Heart left ventricle (tissue), 16 donors: ENCODE measurements around the gene DNAJC8. TPM values are rescaled to one million over a fixed set of nuclear protein-coding genes. Genes with fewer than 3 reads are reported as not detected.

Experiments used
- ATAC-seq, 4 donors: fragments of 200-7000 bp; cut with Tn5 transposase; one replicate each; pipeline ENCODE4 v1.9.1; 2020 to 2022; ENCODE audit warnings: moderate library complexity in 4 of 4, mild to moderate bottlenecking in 3 of 4, moderate number of reproducible peaks in 1 of 4
- DNase-seq, 5 donors: peaks; one replicate each; pipeline ENCODE4 v3.0.0-alpha.2; 2020
- H3K27ac ChIP-seq, 12 donors: fragments of 200-600 bp; sonication (generic) in 4 of 12; one replicate each; pipeline versions ENCODE4 v1.5.0 to v1.8.0; 2016 to 2022; ENCODE audit warnings: mild to moderate bottlenecking in 2 of 12
- H3K27me3 ChIP-seq, 9 donors: fragments of 200-600 bp; sonication (generic) in 2 of 9; one replicate each; pipeline versions ENCODE4 v1.5.1 to v1.8.0; 2016 to 2022; ENCODE audit warnings: mild to moderate bottlenecking in 3 of 9
- H3K36me3 ChIP-seq, 9 donors: fragments of 200-600 bp; sonication (generic) in 2 of 9; one replicate each; pipeline versions ENCODE4 v1.5.0 to v1.8.0; 2018 to 2022; ENCODE audit warnings: mild to moderate bottlenecking in 2 of 9
- H3K4me1 ChIP-seq, 12 donors: fragments of 200-600 bp; sonication (generic) in 4 of 12; one replicate each; pipeline versions ENCODE4 v1.5.0 to v1.8.0; 2016 to 2022; ENCODE audit warnings: mild to moderate bottlenecking in 3 of 12
- H3K4me3 ChIP-seq, 12 donors: fragments of 200-600 bp; sonication (generic) in 4 of 12; one replicate each; pipeline versions ENCODE4 v1.5.0 to v1.8.0; 2017 to 2022; ENCODE audit warnings: mild to moderate bottlenecking in 9 of 12, moderate library complexity in 4 of 12
- H3K9me3 ChIP-seq, 12 donors: fragments of 200-600 bp; sonication (generic) in 4 of 12; one replicate each; pipeline versions ENCODE4 v1.5.0 to v1.8.0; 2016 to 2022; ENCODE audit warnings: mild to moderate bottlenecking in 1 of 12
- POLR2A ChIP-seq, 2 donors: fragments of 450-650 bp; IDR thresholded peaks; one replicate each; pipeline ENCODE4 v1.6.1; 2017; ENCODE audit warnings: antibody characterized with exemption in 2 of 2, mild to moderate bottlenecking in 2 of 2, moderate library complexity in 2 of 2
- WGBS, 4 donors: extraction: QIAGEN DNeasy Blood & Tissue Kit in 2 of 4; methylation state at CpG; one replicate each; pipeline versions ENCODE4 v1.1.5 to v1.1.7; 2013 to 2018; 5-methylcytosine and 5-hydroxymethylcytosine counted together
- intact Hi-C, 10 donors: fragments of 100-400 bp; cut with DNase I; formaldehyde crosslinking; loops; one replicate each; pipeline versions ENCODE4 v1.11.1 to v1.14.2; 2022
- polyA plus RNA-seq, 2 donors: library from polyadenylated mRNA; stranded (reverse); fragments of 200-250 nt; gene quantifications; one replicate each; pipeline ENCODE4 v1.2.3, GENCODE V29; 2013
- total RNA-seq, 9 donors: library from RNA; depleted of rRNA in 2 of 9; stranded (reverse); fragments of >200 nt in 2 of 9; fragmentation: NEBNext Ultra II Directional in 3 of 9; extraction: Animal tissue kit (Norgen Biotek cat#: 25700) in 3 of 9; gene quantifications; one replicate each; pipeline versions ENCODE4 v1.1.0 to v1.2.4, GENCODE V29; 2016 to 2023
- TF ChIP-seq, protein P1 (sequence below), 12 donors: fragments of 200-600 bp; sonication (generic) in 4 of 12; IDR thresholded peaks; one replicate each; pipeline versions ENCODE4 v1.5.0 to v1.8.0; 2018 to 2022; ENCODE audit warnings: antibody characterized with exemption in 12 of 12, mild to moderate bottlenecking in 5 of 12
- donor health status: ischemic (EF 13 %, LVEDD 7.1; RV severe dilation, severe dysfunction).
- donor health status: healthy with polysubstance abuse.
- donor health status: DM: no; HTN: yes; CAD: no.
- donor health status: DM: no; HTN: no; CAD: no.
- donor health status: ischemic (EF 25% LVEDD 6.9; RV normal size, moderate dysfunction).
- donor health status: ischemic (EF 25% LVEDD 5.7; RV mildly dilated, moderate dysfunction).
- donor health status: healthy.
- donor health status: DM: yes; HTN: yes; CAD: no.
- donor health status: ischemic (EF 35%, LVEDD 5.7; RV mildly dilated, moderate dysfunction).
- donor health status: nonischemic (EF 11% LVEDD 7.7; RV severe dilation, severe dysfunction).
- donor health status: DM: yes; HTN: yes; CAD: no.
- donor health status: PGD.
- donor health status: ischemic (EF 29% LVEDD 5.4; RV normal size, mild dysfunction).
- donor health status: nonischemic (EF 23%, LVEDD 6.1; RV moderate dilation, normal function).

DNAJC8 gene
- total and polyA plus RNA-seq, 11 donors = 47.1 to 84.9 (median 58.4) TPM

DNA sequence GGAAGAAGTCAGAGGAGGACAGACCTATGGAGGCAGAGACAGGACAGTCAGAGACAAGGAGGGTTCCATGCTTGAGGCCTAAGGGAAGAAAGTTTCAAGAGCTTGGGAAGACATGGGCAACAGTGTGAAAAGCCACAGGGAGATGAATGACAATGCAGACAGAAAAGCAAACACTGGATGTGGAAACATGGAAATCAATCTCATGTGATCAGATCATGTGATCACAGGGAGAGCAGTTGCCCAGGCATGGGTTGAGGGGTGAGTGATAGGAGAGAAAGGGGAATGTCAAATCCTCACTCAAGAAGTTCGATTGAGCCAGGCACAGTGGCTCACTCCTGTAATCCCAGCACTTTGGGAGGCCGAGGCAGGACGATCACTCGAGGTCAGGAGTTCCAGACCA lies 73.6 kb downstream of the DNAJC8 start:
- H3K4me1 ChIP-seq = peaks cover 0 to 94% (median 7%) of the 10 kb centered on the region in 12 donors
- no peak for DNase-seq

DNA sequence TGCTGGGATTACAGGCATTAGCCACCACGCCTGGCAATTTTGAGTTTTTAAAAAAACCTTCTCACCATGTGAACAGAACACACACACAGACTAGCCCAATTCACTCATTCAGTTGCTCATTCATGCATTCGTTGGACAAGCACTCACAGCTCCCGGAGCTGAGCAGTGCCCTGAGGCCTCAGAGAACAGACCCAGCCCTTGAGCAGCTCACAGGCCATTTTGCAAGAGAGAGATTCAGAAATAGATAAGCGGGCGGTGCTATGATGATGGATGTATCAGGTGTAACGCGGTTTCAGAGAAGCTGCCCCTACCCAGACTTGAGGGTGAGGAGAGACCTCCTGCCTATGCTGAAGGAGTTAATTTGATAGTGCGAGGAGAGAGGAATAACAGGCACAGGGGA lies 74.9 kb downstream of the DNAJC8 start:
- 88 to 92% (median 91%) methylated on average over 8 of the region's 8 CpGs for WGBS, 4 donors
- DNase-seq = no peak
- intact Hi-C loops = no loop called here
- Histone ChIP-seq H3K9me3 (no peaks in the 10 kb centered on the region), H3K4me1 (peaks cover 0 to 94% (median 0%) of the 10 kb centered on the region in 12 donors), H3K36me3 (peaks cover 0 to 6% (median 0%) of the 10 kb centered on the region in 9 donors), H3K4me3 (no peak overlapping the region), H3K27me3 (no peaks in the 10 kb centered on the region), H3K27ac (peak overlapping the region in 1 of 12 donors; percentile 70)
- TF ChIP-seq POLR2A (IDR thresholded peaks at IDR 0.05) = no peak
- ATAC-seq = no peak

More for the DNA sequence above, 73.6 kb downstream of the DNAJC8 start:
- no peak for ATAC-seq
- Histone ChIP-seq H3K4me3 (no peak overlapping the region), H3K36me3 (peaks cover 0 to 6% (median 0%) of the 10 kb centered on the region in 9 donors), H3K27ac (peak overlapping the region in 1 of 12 donors; percentile 87), H3K27me3 (no peaks in the 10 kb centered on the region), H3K9me3 (no peaks in the 10 kb centered on the region)
- 94 to 95% (median 95%) methylated on average over 4 of the region's 4 CpGs for WGBS, 4 donors
- TF ChIP-seq, protein P1, sequence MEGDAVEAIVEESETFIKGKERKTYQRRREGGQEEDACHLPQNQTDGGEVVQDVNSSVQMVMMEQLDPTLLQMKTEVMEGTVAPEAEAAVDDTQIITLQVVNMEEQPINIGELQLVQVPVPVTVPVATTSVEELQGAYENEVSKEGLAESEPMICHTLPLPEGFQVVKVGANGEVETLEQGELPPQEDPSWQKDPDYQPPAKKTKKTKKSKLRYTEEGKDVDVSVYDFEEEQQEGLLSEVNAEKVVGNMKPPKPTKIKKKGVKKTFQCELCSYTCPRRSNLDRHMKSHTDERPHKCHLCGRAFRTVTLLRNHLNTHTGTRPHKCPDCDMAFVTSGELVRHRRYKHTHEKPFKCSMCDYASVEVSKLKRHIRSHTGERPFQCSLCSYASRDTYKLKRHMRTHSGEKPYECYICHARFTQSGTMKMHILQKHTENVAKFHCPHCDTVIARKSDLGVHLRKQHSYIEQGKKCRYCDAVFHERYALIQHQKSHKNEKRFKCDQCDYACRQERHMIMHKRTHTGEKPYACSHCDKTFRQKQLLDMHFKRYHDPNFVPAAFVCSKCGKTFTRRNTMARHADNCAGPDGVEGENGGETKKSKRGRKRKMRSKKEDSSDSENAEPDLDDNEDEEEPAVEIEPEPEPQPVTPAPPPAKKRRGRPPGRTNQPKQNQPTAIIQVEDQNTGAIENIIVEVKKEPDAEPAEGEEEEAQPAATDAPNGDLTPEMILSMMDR (IDR thresholded peaks at IDR 0.05) = no peak
- no peak for TF ChIP-seq POLR2A (IDR thresholded peaks at IDR 0.05)
- intact Hi-C loops = no loop called here

DNA sequence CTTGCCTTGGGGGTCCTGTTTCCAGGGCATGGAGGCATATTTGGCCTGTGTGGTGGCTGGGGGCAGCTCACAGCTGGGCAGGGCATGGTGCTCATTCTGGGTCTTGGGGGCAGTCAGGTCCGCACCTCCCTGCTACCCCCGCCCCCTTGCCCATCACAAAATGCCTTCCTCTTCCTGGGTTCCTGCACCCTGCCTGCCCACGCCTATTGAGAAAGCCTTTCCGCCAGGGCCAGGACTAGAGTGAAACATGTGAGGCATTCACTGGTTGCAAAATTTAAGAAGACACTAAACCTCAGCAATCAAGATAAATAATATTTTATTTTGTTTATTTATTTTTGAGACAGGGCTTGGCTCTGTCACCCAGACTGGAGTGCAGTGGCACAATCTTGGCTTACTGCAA lies 76.0 kb downstream of the DNAJC8 start:
- peaks cover 0 to 6% (median 0%) of the 10 kb centered on the region in 9 donors for H3K36me3 ChIP-seq
- peak overlapping the region in 1 of 12 donors; percentile 70 for H3K27ac ChIP-seq
- TF ChIP-seq, protein P1 (IDR thresholded peaks at IDR 0.05) = no peak
- no peak for TF ChIP-seq POLR2A (IDR thresholded peaks at IDR 0.05)
- 89 to 95% (median 91%) methylated on average over 4 of the region's 4 CpGs for WGBS, 4 donors
- no peak overlapping the region for H3K4me3 ChIP-seq
- peak in 1 of 4 donors; percentile 38 for ATAC-seq
- DNase-seq = peak in 2 of 5 donors; percentile 41 to 57
- H3K9me3 ChIP-seq = no peaks in the 10 kb centered on the region
- intact Hi-C loops = no loop called here
- no peaks in the 10 kb centered on the region for H3K27me3 ChIP-seq
- H3K4me1 ChIP-seq = peaks cover 0 to 91% (median 0%) of the 10 kb centered on the region in 12 donors

DNA sequence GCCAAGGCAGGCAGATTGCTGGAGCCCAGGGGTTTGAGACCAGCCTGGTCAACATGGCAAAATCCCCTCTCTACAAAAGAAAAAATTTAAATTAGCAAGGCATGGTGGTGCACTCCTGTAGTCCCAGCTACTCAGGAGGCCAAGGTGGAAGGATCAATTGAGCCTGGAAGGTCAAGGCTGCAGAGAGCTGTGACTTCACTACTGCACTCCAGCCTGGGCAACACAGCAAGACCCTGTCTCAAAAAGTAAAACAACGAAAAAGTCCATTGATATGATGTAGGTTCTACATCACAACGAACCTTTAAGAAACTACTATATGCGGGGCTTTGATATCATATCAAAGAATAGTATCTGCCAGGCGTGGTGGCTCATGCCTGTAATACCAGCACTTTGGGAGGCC lies 77.2 kb downstream of the DNAJC8 start:
- H3K27ac ChIP-seq = peak overlapping the region in 3 of 12 donors; percentile 19 to 70 (median 28)
- DNase-seq (no peak), ATAC-seq (no peak)
- no peaks in the 10 kb centered on the region for H3K9me3 ChIP-seq
- peaks cover 0 to 11% (median 0%) of the 10 kb centered on the region in 9 donors for H3K36me3 ChIP-seq
- intact Hi-C loops = no loop called here
- TF ChIP-seq, protein P1 (IDR thresholded peaks at IDR 0.05) = no peak
- no peak for TF ChIP-seq POLR2A (IDR thresholded peaks at IDR 0.05)
- 92 to 94% (median 92%) methylated on average over 4 of the region's 4 CpGs for WGBS, 4 donors
- H3K27me3 ChIP-seq = no peaks in the 10 kb centered on the region
- H3K4me3 ChIP-seq = no peak overlapping the region
- peaks cover 0 to 79% (median 0%) of the 10 kb centered on the region in 12 donors for H3K4me1 ChIP-seq
